Vagina (tissue), 2 donors: ENCODE measurements around the gene ATPAF1.

Source experiments
- POLR2A ChIP-seq, 2 donors: fragments of 450-650 bp; IDR thresholded peaks; one replicate each; pipeline ENCODE4 v1.6.1; 2017; ENCODE audit warnings: antibody characterized with exemption in 2 of 2, mild to moderate bottlenecking in 2 of 2, moderate library complexity in 2 of 2
- POLR2AphosphoS5 ChIP-seq, 2 donors: sonication (generic); formaldehyde crosslinking; IDR thresholded peaks; one replicate each; pipeline ENCODE4 v1.9.0; 2017; ENCODE audit warnings: antibody characterized with exemption in 2 of 2, mild to moderate bottlenecking in 2 of 2, low read depth in 1 of 2; ENCODE audit not compliant: insufficient read depth in 1 of 2
- TF ChIP-seq, protein P1 (sequence below), 3 experiments: fragments of 450-650 bp in 2 of 3; fragments of 200-600 bp in 1 of 3; sonication (generic) in 1 of 3; IDR thresholded peaks; one replicate each; pipeline ENCODE4 v1.5.1; 2017 to 2019; ENCODE audit warnings: antibody characterized with exemption in 3 of 3, mild to moderate bottlenecking in 2 of 3, moderate library complexity in 2 of 3

DNA sequence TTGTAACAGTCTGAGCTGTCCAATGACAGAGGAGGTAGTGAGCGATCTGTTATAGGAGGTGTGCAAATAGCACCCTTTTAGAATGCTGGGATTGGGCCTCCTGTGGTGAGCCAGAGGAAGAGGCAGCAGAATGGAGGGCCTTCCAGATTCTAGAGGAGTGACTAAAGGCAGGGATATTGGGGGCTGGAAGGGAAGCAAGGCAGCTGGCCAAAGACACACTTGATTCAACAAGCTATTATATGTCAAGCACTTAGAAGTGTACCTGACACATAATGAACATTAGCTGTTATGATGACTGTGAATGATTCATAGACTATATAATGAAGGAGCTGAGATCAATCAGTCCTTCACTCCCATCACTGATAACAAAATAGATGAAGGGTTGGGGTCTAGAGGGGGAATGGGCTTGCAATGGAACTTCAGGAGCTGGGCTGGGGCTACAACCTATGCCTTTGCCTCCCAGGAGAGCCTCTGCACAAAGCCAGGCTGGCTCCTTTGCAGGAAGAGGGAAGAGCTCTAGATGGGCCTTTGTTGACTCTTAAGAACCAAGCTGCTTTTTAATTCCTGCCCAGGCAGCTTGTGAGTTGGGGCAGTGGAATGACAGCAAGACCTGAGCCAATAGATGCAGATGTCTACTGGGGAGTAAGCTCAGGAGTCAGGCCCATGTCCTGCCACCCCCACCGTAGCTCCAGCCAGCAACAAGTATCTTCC, 61.8 kb downstream of the ATPAF1 start:
- TF ChIP-seq, protein P1, sequence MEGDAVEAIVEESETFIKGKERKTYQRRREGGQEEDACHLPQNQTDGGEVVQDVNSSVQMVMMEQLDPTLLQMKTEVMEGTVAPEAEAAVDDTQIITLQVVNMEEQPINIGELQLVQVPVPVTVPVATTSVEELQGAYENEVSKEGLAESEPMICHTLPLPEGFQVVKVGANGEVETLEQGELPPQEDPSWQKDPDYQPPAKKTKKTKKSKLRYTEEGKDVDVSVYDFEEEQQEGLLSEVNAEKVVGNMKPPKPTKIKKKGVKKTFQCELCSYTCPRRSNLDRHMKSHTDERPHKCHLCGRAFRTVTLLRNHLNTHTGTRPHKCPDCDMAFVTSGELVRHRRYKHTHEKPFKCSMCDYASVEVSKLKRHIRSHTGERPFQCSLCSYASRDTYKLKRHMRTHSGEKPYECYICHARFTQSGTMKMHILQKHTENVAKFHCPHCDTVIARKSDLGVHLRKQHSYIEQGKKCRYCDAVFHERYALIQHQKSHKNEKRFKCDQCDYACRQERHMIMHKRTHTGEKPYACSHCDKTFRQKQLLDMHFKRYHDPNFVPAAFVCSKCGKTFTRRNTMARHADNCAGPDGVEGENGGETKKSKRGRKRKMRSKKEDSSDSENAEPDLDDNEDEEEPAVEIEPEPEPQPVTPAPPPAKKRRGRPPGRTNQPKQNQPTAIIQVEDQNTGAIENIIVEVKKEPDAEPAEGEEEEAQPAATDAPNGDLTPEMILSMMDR (IDR thresholded peaks at IDR 0.05) = no peak
- TF ChIP-seq POLR2AphosphoS5 (IDR thresholded peaks at IDR 0.05; ENCODE audit: insufficient read depth in 1 of 2, low read depth in 1 of 2) (no peak), POLR2A (IDR thresholded peaks at IDR 0.05) (no peak)
